Naive thymus-derived CD4-positive, alpha-beta T cell (primary cell): ENCODE measurements around the gene SEMA3A. TPM values are rescaled to one million over a fixed set of nuclear protein-coding genes. Genes with fewer than 3 reads are reported as not detected.

Experiments used
- ATAC-seq: fragments of 150-1000 bp; cut with Tn5 transposase; 2 replicates; pipeline ENCODE4 v1.10.0; 2021; ENCODE audit warnings: mild to moderate bottlenecking, moderate library complexity
- CTCF ChIA-PET: fragments of 350-600 bp; sonication (Branson Sonifier 250); formaldehyde crosslinking; loops from one replicate; lab custom pipeline; 2021; ENCODE audit warnings: antibody characterized with exemption; lab: Charles Lee
- POLR2A ChIA-PET: fragments of 350-600 bp; sonication (Branson Sonifier 250); formaldehyde crosslinking; loops from one replicate; lab custom pipeline; 2021; ENCODE audit warnings: antibody characterized with exemption, inconsistent platforms; lab: Charles Lee
- DNase-seq, 9 donors: peaks; one replicate each; pipeline versions ENCODE4 v3.0.0 to v3.0.0-alpha.2; 2020 to 2022; ENCODE audit warnings: mixed read lengths in 1 of 9
- H3K27ac ChIP-seq: one replicate; pipeline ENCODE4 v1.7.0; 2013; ENCODE audit warnings: mild to moderate bottlenecking, low read depth, low read length, moderate library complexity
- H3K27me3 ChIP-seq, 2 donors: one replicate each; pipeline ENCODE4 v1.7.0; 2013; ENCODE audit warnings: low read length in 2 of 2, mild to moderate bottlenecking in 2 of 2, moderate library complexity in 2 of 2; ENCODE audit not compliant: control insufficient read depth in 2 of 2, insufficient read depth in 2 of 2
- H3K36me3 ChIP-seq, 3 experiments: 1 replicate in 2 of 3; 2 replicates in 1 of 3; pipeline ENCODE4 v1.7.0; 2013; ENCODE audit warnings: low read length in 3 of 3, mild to moderate bottlenecking in 3 of 3, moderate library complexity in 1 of 3; ENCODE audit not compliant: insufficient read depth in 3 of 3, control insufficient read depth in 2 of 3
- H3K4me1 ChIP-seq, 2 donors: one replicate each; pipeline ENCODE4 v1.7.0; 2013; ENCODE audit warnings: low read length in 2 of 2, mild to moderate bottlenecking in 2 of 2, moderate library complexity in 1 of 2; ENCODE audit not compliant: control insufficient read depth in 2 of 2, insufficient read depth in 2 of 2
- H3K4me3 ChIP-seq: 2 replicates; pipeline ENCODE4 v1.7.0; 2013; ENCODE audit warnings: mild to moderate bottlenecking, low read length
- H3K9me3 ChIP-seq, 3 experiments: 1 replicate in 2 of 3; 2 replicates in 1 of 3; pipeline ENCODE4 v1.7.0; 2013; ENCODE audit warnings: low read length in 3 of 3; ENCODE audit not compliant: control insufficient read depth in 2 of 3
- H3K27ac Mint-ChIP-seq, 9 donors: one replicate each; pipeline ENCODE4 v1.8.0; 2020 to 2022; ENCODE audit warnings: mixed read lengths in 9 of 9, mild to moderate bottlenecking in 8 of 9, moderate library complexity in 5 of 9, inconsistent platforms in 2 of 9
- H3K27me3 Mint-ChIP-seq, 5 donors: one replicate each; pipeline ENCODE4 v1.8.0; 2021 to 2022; ENCODE audit warnings: mixed read lengths in 5 of 5, mild to moderate bottlenecking in 1 of 5
- H3K36me3 Mint-ChIP-seq, 5 donors: one replicate each; pipeline ENCODE4 v1.8.0; 2020 to 2022; ENCODE audit warnings: mixed read lengths in 5 of 5, mild to moderate bottlenecking in 3 of 5, inconsistent platforms in 1 of 5
- H3K4me1 Mint-ChIP-seq, 7 donors: one replicate each; pipeline ENCODE4 v1.8.0; 2020 to 2022; ENCODE audit warnings: mixed read lengths in 7 of 7, mild to moderate bottlenecking in 3 of 7, inconsistent platforms in 1 of 7
- H3K4me3 Mint-ChIP-seq, 10 donors: one replicate each; pipeline ENCODE4 v1.8.0; 2020 to 2022; ENCODE audit warnings: mild to moderate bottlenecking in 10 of 10, mixed read lengths in 10 of 10, moderate library complexity in 6 of 10, inconsistent platforms in 2 of 10
- H3K9me3 Mint-ChIP-seq, 11 donors: one replicate each; pipeline ENCODE4 v1.8.0; 2020 to 2022; ENCODE audit warnings: mixed read lengths in 11 of 11, mild to moderate bottlenecking in 4 of 11, inconsistent platforms in 1 of 11, moderate library complexity in 1 of 11
- intact Hi-C, 2 donors: fragments of 100-400 bp; cut with micrococcal nuclease; formaldehyde crosslinking; loops; one replicate each; pipeline ENCODE4 v1.15.1; 2023
- polyA plus RNA-seq, 2 donors: library from polyadenylated mRNA; unstranded; fragments of 300-500 nt; fragmentation: Illumina TruSeq; gene quantifications; one replicate each; pipeline ENCODE4 v1.2.3, GENCODE V29; 2021
- total RNA-seq, 6 experiments: library from RNA in 5 of 6; stranded (reverse) in 5 of 6; gene quantifications; 1 replicate in 5 of 6; 2 replicates in 1 of 6; pipeline ENCODE4 v1.2.3 and lab custom pipeline; 2021 to 2026

The SEMA3A gene
- total and polyA plus RNA-seq, 7 experiments from 2014 or later, result 0.29 to 3.0 (median 1.3) TPM

- Histone ChIP-seq H3K27ac (no peak overlapping the region), H3K36me3 (no peaks in the 10 kb centered on the region), H3K4me3 (no peak overlapping the region), H3K4me1 (no peaks in the 10 kb centered on the region), H3K27me3 (no peaks in the 10 kb centered on the region), H3K9me3 (no peaks in the 10 kb centered on the region)
- no peaks in the 10 kb centered on the region for H3K27me3 Mint-ChIP-seq
- no peak for ATAC-seq
- DNase-seq, result no peak
- H3K36me3 Mint-ChIP-seq, result no peaks in the 10 kb centered on the region
- intact Hi-C loops, result no loop called here
- H3K9me3 Mint-ChIP-seq, result peaks cover 0 to 3% (median 0%) of the 10 kb centered on the region in 11 donors
- ChIA-PET CTCF (no interaction called here), POLR2A (no interaction called here)
- no peak overlapping the region for H3K27ac Mint-ChIP-seq
- H3K4me1 Mint-ChIP-seq, result peaks cover 0 to 9% (median 0%) of the 10 kb centered on the region in 7 donors
- no peak overlapping the region for H3K4me3 Mint-ChIP-seq
Observed at GRCh38 chr7:84136336-84136735, 58.3 kb downstream of the SEMA3A start.

GRCh38 chr7:84134169-84134568 lies 60.4 kb downstream of the SEMA3A start:
- intact Hi-C loops, result loop anchor here in 1 of 2 donors (5.0 kb wide), 1 partner anchor 42 kb away; no protein-coding TSS in a partner anchor
- H3K36me3 Mint-ChIP-seq, result no peaks in the 10 kb centered on the region
- H3K9me3 Mint-ChIP-seq, result peaks cover 0 to 3% (median 0%) of the 10 kb centered on the region in 11 donors
- H3K9me3 ChIP-seq, result no peaks in the 10 kb centered on the region
- H3K36me3 ChIP-seq, result no peaks in the 10 kb centered on the region
- ChIA-PET CTCF (no interaction called here), POLR2A (no interaction called here)
- H3K27me3 ChIP-seq, result no peaks in the 10 kb centered on the region
- no peak overlapping the region for H3K4me3 ChIP-seq
- no peak overlapping the region for H3K27ac ChIP-seq
- ATAC-seq (no peak), DNase-seq (no peak)
- no peak overlapping the region for H3K27ac Mint-ChIP-seq
- H3K4me1 ChIP-seq, result no peaks in the 10 kb centered on the region
- no peak overlapping the region for H3K4me3 Mint-ChIP-seq
- peaks cover 0 to 10% (median 2%) of the 10 kb centered on the region in 7 donors for H3K4me1 Mint-ChIP-seq
- no peaks in the 10 kb centered on the region for H3K27me3 Mint-ChIP-seq

GRCh38 chr7:84125654-84126053 lies 68.9 kb downstream of the SEMA3A start:
- H3K27me3 ChIP-seq, result no peaks in the 10 kb centered on the region
- peaks cover 0 to 11% (median 3%) of the 10 kb centered on the region in 7 donors for H3K4me1 Mint-ChIP-seq
- intact Hi-C loops, result no loop called here
- no peak overlapping the region for H3K4me3 ChIP-seq
- peaks cover 0 to 2% (median 0%) of the 10 kb centered on the region in 5 donors for H3K27me3 Mint-ChIP-seq
- no peaks in the 10 kb centered on the region for H3K4me1 ChIP-seq
- ChIA-PET POLR2A (no interaction called here), CTCF (no interaction called here)
- H3K27ac ChIP-seq, result no peak overlapping the region
- no peaks in the 10 kb centered on the region for H3K36me3 ChIP-seq
- ATAC-seq (no peak), DNase-seq (no peak)
- peak overlapping the region in 1 of 9 donors; percentile 9 for H3K27ac Mint-ChIP-seq
- no peaks in the 10 kb centered on the region for H3K36me3 Mint-ChIP-seq
- no peaks in the 10 kb centered on the region for H3K9me3 ChIP-seq
- no peak overlapping the region for H3K4me3 Mint-ChIP-seq
- H3K9me3 Mint-ChIP-seq, result peaks cover 0 to 4% (median 0%) of the 10 kb centered on the region in 11 donors

- ChIA-PET CTCF (no interaction called here), POLR2A (interaction anchor here (0.6 kb wide), 1 partner anchor 57 kb away, joined by 3 read pairs; no protein-coding TSS in a partner anchor)
- Mint-ChIP-seq H3K36me3 (no peaks in the 10 kb centered on the region), H3K4me3 (no peak overlapping the region), H3K27me3 (peaks cover 0 to 2% (median 0%) of the 10 kb centered on the region in 5 donors), H3K9me3 (peaks cover 0 to 1% (median 0%) of the 10 kb centered on the region in 11 donors), H3K4me1 (peaks cover 0 to 11% (median under 1%) of the 10 kb centered on the region in 7 donors), H3K27ac (no peak overlapping the region)
- no peaks in the 10 kb centered on the region for H3K4me1 ChIP-seq
- DNase-seq (no peak), ATAC-seq (no peak)
- no peak overlapping the region for H3K27ac ChIP-seq
- H3K4me3 ChIP-seq, result no peak overlapping the region
- no peaks in the 10 kb centered on the region for H3K27me3 ChIP-seq
- no peaks in the 10 kb centered on the region for H3K36me3 ChIP-seq
- H3K9me3 ChIP-seq, result no peaks in the 10 kb centered on the region
- intact Hi-C loops, result no loop called here
Observed at GRCh38 chr7:84123965-84124547, 70.5 kb downstream of the SEMA3A start.

- ChIA-PET CTCF (interaction anchor here (1.0 kb wide), 1 partner anchor 10 kb away, joined by 3 read pairs; no protein-coding TSS in a partner anchor), POLR2A (no interaction called here)
- no peak overlapping the region for H3K27ac ChIP-seq
- no peaks in the 10 kb centered on the region for H3K9me3 ChIP-seq
- no peaks in the 10 kb centered on the region for H3K4me1 ChIP-seq
- Mint-ChIP-seq H3K4me3 (no peak overlapping the region), H3K27ac (no peak overlapping the region), H3K27me3 (peaks cover 0 to 2% (median 0%) of the 10 kb centered on the region in 5 donors), H3K9me3 (peaks cover 0 to 1% (median 0%) of the 10 kb centered on the region in 11 donors), H3K4me1 (peaks cover 0 to 11% (median 0%) of the 10 kb centered on the region in 7 donors), H3K36me3 (no peaks in the 10 kb centered on the region)
- no peak for DNase-seq
- no peaks in the 10 kb centered on the region for H3K36me3 ChIP-seq
- H3K27me3 ChIP-seq, result no peaks in the 10 kb centered on the region
- ATAC-seq, result no peak
- intact Hi-C loops, result no loop called here
- no peak overlapping the region for H3K4me3 ChIP-seq
Observed at GRCh38 chr7:84122582-84123360, 71.8 kb downstream of the SEMA3A start.

GRCh38 chr7:84117304-84117703 lies 77.3 kb downstream of the SEMA3A start:
- ChIA-PET CTCF (no interaction called here), POLR2A (no interaction called here)
- intact Hi-C loops, result no loop called here

More at GRCh38 chr7:84117304-84117703, 77.3 kb downstream of the SEMA3A start:
- H3K27ac ChIP-seq, result no peak overlapping the region
- H3K9me3 ChIP-seq, result no peaks in the 10 kb centered on the region
- no peaks in the 10 kb centered on the region for H3K4me1 ChIP-seq
- no peaks in the 10 kb centered on the region for H3K27me3 ChIP-seq
- ATAC-seq (no peak), DNase-seq (no peak)
- peaks cover 0 to 2% (median 0%) of the 10 kb centered on the region in 5 donors for H3K27me3 Mint-ChIP-seq
- H3K4me1 Mint-ChIP-seq, result no peaks in the 10 kb centered on the region
- no peak overlapping the region for H3K4me3 Mint-ChIP-seq
- H3K4me3 ChIP-seq, result no peak overlapping the region
- peaks cover 0 to 1% (median 0%) of the 10 kb centered on the region in 11 donors for H3K9me3 Mint-ChIP-seq
- H3K27ac Mint-ChIP-seq, result no peak overlapping the region
- no peaks in the 10 kb centered on the region for H3K36me3 ChIP-seq
- H3K36me3 Mint-ChIP-seq, result no peaks in the 10 kb centered on the region
